Activated CD4-positive, alpha-beta T cell treated with anti-CD3 and anti-CD28 coated beads, Interleukin-2, amount 10 ng/mL, durations not matched to agents 24 days and 14 days (primary cell): ENCODE results near the gene EVC. TPM values are rescaled to one million over a fixed set of nuclear protein-coding genes. Genes with fewer than 3 reads are reported as not detected.

Source experiments
- total RNA-seq: library from RNA; stranded (reverse); gene quantifications from 2 replicates; pipeline ENCODE4 v1.2.3, GENCODE V29; 2022

The EVC gene
- total RNA-seq, 1 donor from 2014 or later: 1.9 TPM

Other genes starting within 250 kb of the EVC start
- 0.31 and 0.40 TPM in 2 replicates for gene EVC2, start 2.6 kb upstream of the EVC start, total RNA-seq
- not detected in 2 replicates for gene CRMP1, start 181.9 kb downstream of the EVC start, total RNA-seq